ENCODE results near the gene FAM219A.
"Not testable (repeated sequence)": the region's sequence is repeated elsewhere in the genome, so short reads cannot be mapped to it uniquely, and the experiment has no call there.

Gene FAM219A

GRCh38 chr9:34484678-34485077 lies 26.3 kb upstream of the FAM219A start:
- DNase-seq (ENCODE audit: low spot score): no peak

- not testable (repeated sequence) for DNase-seq (ENCODE audit: low spot score)
Observed at GRCh38 chr9:34482746-34483145, 24.4 kb upstream of the FAM219A start.

- DNase-seq (ENCODE audit: low spot score): not testable (repeated sequence)
Observed at GRCh38 chr9:34481620-34482019, 23.2 kb upstream of the FAM219A start.

- no peak for DNase-seq (ENCODE audit: low spot score)
Observed at GRCh38 chr9:34479431-34479866, 21.1 kb upstream of the FAM219A start.

GRCh38 chr9:34477541-34477940 lies 19.2 kb upstream of the FAM219A start:
- DNase-seq (ENCODE audit: low spot score): no peak

GRCh38 chr9:34475097-34475496 lies 16.7 kb upstream of the FAM219A start:
- no peak for DNase-seq (ENCODE audit: low spot score)

- no peak for DNase-seq (ENCODE audit: low spot score)
Observed at GRCh38 chr9:34465468-34465867, 7.1 kb upstream of the FAM219A start.

GRCh38 chr9:34464571-34464970 lies 6.2 kb upstream of the FAM219A start:
- no peak for DNase-seq (ENCODE audit: low spot score)

- no peak for DNase-seq (ENCODE audit: low spot score)
Observed at GRCh38 chr9:34463901-34464232, 5.5 kb upstream of the FAM219A start.

- peak; percentile 57 for DNase-seq (ENCODE audit: low spot score)
Observed at GRCh38 chr9:34463098-34463900, 4.9 kb upstream of the FAM219A start.

- no peak for DNase-seq (ENCODE audit: low spot score)
Observed at GRCh38 chr9:34459941-34460340, 1.6 kb upstream of the FAM219A start.

GRCh38 chr9:34459356-34459755 lies 986 bp upstream of the FAM219A start:
- DNase-seq (ENCODE audit: low spot score): no peak

GRCh38 chr9:34458959-34459340 lies 580 bp upstream of the FAM219A start:
- DNase-seq (ENCODE audit: low spot score): no peak

GRCh38 chr9:34457266-34458012 lies 931 bp downstream of the FAM219A start:
- peak; percentile 87 for DNase-seq (ENCODE audit: low spot score)

- no peak for DNase-seq (ENCODE audit: low spot score)
Observed at GRCh38 chr9:34456746-34457145, 1.6 kb downstream of the FAM219A start.

GRCh38 chr9:34456151-34456550 lies 2.2 kb downstream of the FAM219A start:
- DNase-seq (ENCODE audit: low spot score): no peak

- DNase-seq (ENCODE audit: low spot score): peak; percentile 55
Observed at GRCh38 chr9:34454571-34455065, 3.8 kb downstream of the FAM219A start.

- DNase-seq (ENCODE audit: low spot score): no peak
Observed at GRCh38 chr9:34452568-34452967, 5.8 kb downstream of the FAM219A start.

GRCh38 chr9:34451545-34451944 lies 6.8 kb downstream of the FAM219A start:
- peak; percentile 17 for DNase-seq (ENCODE audit: low spot score)

GRCh38 chr9:34451135-34451534 lies 7.2 kb downstream of the FAM219A start:
- DNase-seq (ENCODE audit: low spot score): no peak

- no peak for DNase-seq (ENCODE audit: low spot score)
Observed at GRCh38 chr9:34450644-34451043, 7.7 kb downstream of the FAM219A start.

GRCh38 chr9:34446951-34447350 lies 11.4 kb downstream of the FAM219A start:
- DNase-seq (ENCODE audit: low spot score): no peak

- DNase-seq (ENCODE audit: low spot score): peak; percentile 42
Observed at GRCh38 chr9:34446468-34446891, 11.9 kb downstream of the FAM219A start.

Data from GM03348 (cell line).